Measurements from ENCODE around the gene ZNF423. TPM values are rescaled to one million over a fixed set of nuclear protein-coding genes. Genes with fewer than 3 reads are reported as not detected.
"Not testable (repeated sequence)": the region's sequence is repeated elsewhere in the genome, so short reads cannot be mapped to it uniquely, and the experiment has no call there.

Gene ZNF423
- total RNA-seq, 3 donors from 2014 or later (not counting 1 experiment from before 2014, with no cell fraction given) = not detected

DNA sequence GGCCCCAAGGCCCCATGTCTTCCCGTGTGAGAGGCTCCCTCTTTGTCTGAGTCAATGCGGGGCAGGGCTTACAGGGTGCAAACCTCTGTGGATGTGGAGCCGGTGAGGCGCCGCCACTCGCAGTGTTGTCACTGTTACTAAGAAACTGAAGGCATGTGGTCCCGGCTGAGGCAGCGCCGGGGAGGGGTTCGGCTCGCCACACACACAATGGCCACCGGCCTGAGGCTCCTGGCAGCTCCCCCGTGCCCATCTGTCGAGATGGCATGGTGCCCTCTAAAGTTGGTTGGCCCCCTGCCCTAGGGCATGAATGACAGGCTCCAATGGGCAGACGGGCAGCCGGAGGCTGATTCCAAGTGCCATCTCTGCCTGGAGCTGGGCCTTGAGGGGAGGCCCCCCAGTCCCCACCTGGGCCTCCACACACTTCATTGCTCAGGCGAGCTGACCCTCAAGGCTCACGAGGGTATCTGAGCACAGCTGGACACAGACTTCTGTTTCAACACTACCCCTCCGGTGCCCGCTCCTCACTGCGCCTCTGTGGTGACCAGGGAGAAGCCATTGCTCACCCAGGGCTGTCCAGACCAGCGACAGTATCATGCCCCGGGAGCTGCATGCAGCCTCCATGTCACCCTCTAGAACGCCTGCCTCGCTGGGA lies 345.1 kb downstream of the ZNF423 start:
- no peaks in the 10 kb centered on the region for H3K27me3 ChIP-seq (ENCODE audit: control insufficient read depth, insufficient read depth, low read length)
- intact Hi-C loops (cut with micrococcal nuclease) = no loop called here
- DNase-seq (no peak), ATAC-seq (no peak)
- H3K27ac ChIP-seq (ENCODE audit: low read length) = no peak overlapping the region
- no peaks in the 10 kb centered on the region for H3K9me3 ChIP-seq (ENCODE audit: control insufficient read depth, insufficient read depth, low read length)
- H3K4me1 ChIP-seq (ENCODE audit: control insufficient read depth, insufficient read depth, low read length) = no peaks in the 10 kb centered on the region
- no peak overlapping the region for H3K4me3 Mint-ChIP-seq
- H3K9me3 Mint-ChIP-seq = peaks cover 0 to 4% of the 10 kb centered on the region in 2 donors
- TF ChIP-seq, protein P1, sequence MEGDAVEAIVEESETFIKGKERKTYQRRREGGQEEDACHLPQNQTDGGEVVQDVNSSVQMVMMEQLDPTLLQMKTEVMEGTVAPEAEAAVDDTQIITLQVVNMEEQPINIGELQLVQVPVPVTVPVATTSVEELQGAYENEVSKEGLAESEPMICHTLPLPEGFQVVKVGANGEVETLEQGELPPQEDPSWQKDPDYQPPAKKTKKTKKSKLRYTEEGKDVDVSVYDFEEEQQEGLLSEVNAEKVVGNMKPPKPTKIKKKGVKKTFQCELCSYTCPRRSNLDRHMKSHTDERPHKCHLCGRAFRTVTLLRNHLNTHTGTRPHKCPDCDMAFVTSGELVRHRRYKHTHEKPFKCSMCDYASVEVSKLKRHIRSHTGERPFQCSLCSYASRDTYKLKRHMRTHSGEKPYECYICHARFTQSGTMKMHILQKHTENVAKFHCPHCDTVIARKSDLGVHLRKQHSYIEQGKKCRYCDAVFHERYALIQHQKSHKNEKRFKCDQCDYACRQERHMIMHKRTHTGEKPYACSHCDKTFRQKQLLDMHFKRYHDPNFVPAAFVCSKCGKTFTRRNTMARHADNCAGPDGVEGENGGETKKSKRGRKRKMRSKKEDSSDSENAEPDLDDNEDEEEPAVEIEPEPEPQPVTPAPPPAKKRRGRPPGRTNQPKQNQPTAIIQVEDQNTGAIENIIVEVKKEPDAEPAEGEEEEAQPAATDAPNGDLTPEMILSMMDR (IDR thresholded peaks at IDR 0.05) = no peak
- H3K4me1 Mint-ChIP-seq = no peaks in the 10 kb centered on the region
- H3K27ac Mint-ChIP-seq = no peak overlapping the region
- H3K4me3 ChIP-seq (ENCODE audit: low read length) = no peak overlapping the region
- no peaks in the 10 kb centered on the region for H3K36me3 ChIP-seq (ENCODE audit: control insufficient read depth, insufficient read depth, low read length)
- 82% methylated on average over 25 of the region's 25 CpGs for WGBS (ENCODE audit: insufficient coverage)
- no peaks in the 10 kb centered on the region for H3K36me3 Mint-ChIP-seq
- no peaks in the 10 kb centered on the region for H3K27me3 Mint-ChIP-seq (ENCODE audit: low read depth in 2 of 2)

DNA sequence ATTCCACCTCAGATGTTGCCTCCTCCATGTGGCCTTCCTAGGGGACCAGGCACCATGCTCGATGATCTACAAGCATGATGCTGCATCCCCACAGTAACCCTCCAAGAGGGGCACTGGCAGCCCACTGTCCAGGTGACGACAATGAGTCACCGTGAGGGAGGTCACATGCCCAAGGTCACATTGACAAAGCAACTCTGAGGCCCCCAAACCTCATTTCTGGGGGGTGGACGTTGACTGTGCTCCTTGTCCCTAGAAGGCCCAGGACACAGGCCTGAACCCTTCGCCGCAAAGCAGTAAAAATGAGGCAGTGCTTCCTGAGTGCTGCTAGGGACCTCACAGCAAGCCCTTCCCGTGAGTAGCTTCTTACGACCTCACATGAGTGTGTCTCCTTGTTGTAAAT lies 345.8 kb downstream of the ZNF423 start:
- no peak for DNase-seq
- intact Hi-C loops (cut with micrococcal nuclease) = no loop called here
- WGBS (ENCODE audit: insufficient coverage) = 89% methylated on average over 8 of the region's 8 CpGs

DNA sequence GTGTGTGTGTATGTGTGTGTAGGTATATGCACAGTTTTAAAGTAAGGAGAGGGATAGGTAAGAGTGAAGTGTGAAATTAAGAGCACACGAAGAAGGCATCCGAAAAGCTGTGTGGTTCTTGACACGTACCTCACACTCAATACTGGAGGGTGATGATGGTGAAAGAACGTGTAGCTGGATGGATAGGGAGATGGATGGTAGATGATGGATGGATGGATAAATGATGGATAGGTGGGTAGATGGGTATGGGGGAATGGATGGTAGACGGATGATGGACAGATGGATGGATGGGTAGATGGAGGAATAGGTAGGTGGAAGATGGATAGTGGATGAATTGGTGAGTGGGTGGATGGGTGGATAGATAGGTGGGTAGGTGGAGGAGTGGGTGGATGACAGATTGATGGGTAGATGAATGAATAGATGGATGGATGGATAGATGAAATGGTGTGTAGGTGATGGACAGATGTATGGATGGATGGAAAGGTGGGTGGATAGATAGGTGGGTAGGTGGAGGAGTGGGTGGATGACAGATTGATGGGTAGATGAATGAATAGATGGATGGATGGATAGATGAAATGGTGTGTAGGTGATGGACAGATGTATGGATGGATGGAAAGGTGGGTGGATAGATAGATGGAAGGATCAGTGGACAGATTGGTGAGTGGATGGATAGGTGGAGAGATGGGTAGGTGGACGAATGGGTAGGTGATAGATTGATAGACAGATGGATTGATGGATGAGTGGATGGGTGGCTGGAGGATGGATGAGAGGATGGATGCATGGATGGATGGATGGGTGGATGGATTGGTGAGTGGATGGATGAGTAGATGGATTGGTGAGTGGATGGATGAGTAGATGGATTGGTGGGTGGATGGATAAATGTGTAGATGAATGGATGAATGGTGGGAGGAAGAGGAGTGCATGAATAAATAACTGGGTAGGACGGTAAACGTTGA lies 349.6 kb downstream of the ZNF423 start:
- H3K4me1 ChIP-seq (ENCODE audit: control insufficient read depth, insufficient read depth, low read length) = peaks cover 19% of the 10 kb centered on the region
- H3K36me3 Mint-ChIP-seq; H3K27me3 Mint-ChIP-seq (ENCODE audit: low read depth in 2 of 2); H3K9me3 ChIP-seq (ENCODE audit: control insufficient read depth, insufficient read depth, low read length); H3K36me3 ChIP-seq (ENCODE audit: control insufficient read depth, insufficient read depth, low read length); H3K27ac ChIP-seq (ENCODE audit: low read length); H3K27ac Mint-ChIP-seq; H3K4me3 ChIP-seq (ENCODE audit: low read length); H3K9me3 Mint-ChIP-seq; ATAC-seq; DNase-seq; H3K4me3 Mint-ChIP-seq; H3K27me3 ChIP-seq (ENCODE audit: control insufficient read depth, insufficient read depth, low read length); intact Hi-C loops (cut with micrococcal nuclease): not testable (repeated sequence)
- H3K4me1 Mint-ChIP-seq = peaks cover 15 to 19% of the 10 kb centered on the region in 2 donors
- 67% methylated on average over 8 of the region's 8 CpGs for WGBS (ENCODE audit: insufficient coverage)

More for the DNA sequence above, 345.8 kb downstream of the ZNF423 start:
- Mint-ChIP-seq H3K4me3 (no peak overlapping the region), H3K4me1 (no peaks in the 10 kb centered on the region), H3K36me3 (no peaks in the 10 kb centered on the region), H3K27me3 (ENCODE audit: low read depth in 2 of 2) (no peaks in the 10 kb centered on the region), H3K9me3 (peaks cover 0 to 4% of the 10 kb centered on the region in 2 donors), H3K27ac (no peak overlapping the region)
- Histone ChIP-seq H3K27ac (ENCODE audit: low read length) (no peak overlapping the region), H3K4me3 (ENCODE audit: low read length) (no peak overlapping the region), H3K36me3 (ENCODE audit: control insufficient read depth, insufficient read depth, low read length) (no peaks in the 10 kb centered on the region), H3K9me3 (ENCODE audit: control insufficient read depth, insufficient read depth, low read length) (no peaks in the 10 kb centered on the region), H3K4me1 (ENCODE audit: control insufficient read depth, insufficient read depth, low read length) (no peaks in the 10 kb centered on the region), H3K27me3 (ENCODE audit: control insufficient read depth, insufficient read depth, low read length) (no peaks in the 10 kb centered on the region)
- ATAC-seq = no peak
- TF ChIP-seq, protein P1 (IDR thresholded peaks at IDR 0.05) = no peak

DNA sequence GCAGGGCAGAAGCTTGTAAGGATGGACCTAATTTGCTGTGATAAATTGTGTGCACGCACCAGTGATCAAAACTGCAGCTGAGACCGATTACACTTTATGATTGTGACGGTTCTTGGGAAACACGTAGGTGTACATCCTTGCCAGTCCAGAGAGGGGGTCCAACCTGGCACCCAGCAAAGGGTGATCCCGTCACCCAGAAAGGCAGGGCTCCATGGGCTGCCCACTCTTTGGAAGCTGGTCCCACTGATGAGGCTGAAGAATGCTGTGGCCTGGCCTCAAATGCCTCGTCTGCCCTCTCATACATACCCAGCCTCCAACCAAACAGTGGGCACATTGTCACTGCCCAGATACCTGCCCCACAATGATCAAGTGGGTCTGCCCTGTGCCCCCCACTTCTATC lies 350.4 kb downstream of the ZNF423 start:
- TF ChIP-seq, protein P1 (IDR thresholded peaks at IDR 0.05) = no peak
- no peak overlapping the region for H3K27ac Mint-ChIP-seq

More for the DNA sequence above, 350.4 kb downstream of the ZNF423 start:
- Histone ChIP-seq H3K9me3 (ENCODE audit: control insufficient read depth, insufficient read depth, low read length) (no peaks in the 10 kb centered on the region), H3K27ac (ENCODE audit: low read length) (no peak overlapping the region), H3K4me3 (ENCODE audit: low read length) (no peak overlapping the region), H3K27me3 (ENCODE audit: control insufficient read depth, insufficient read depth, low read length) (peaks cover 2% of the 10 kb centered on the region), H3K36me3 (ENCODE audit: control insufficient read depth, insufficient read depth, low read length) (no peaks in the 10 kb centered on the region), H3K4me1 (ENCODE audit: control insufficient read depth, insufficient read depth, low read length) (peaks cover 19% of the 10 kb centered on the region)
- intact Hi-C loops (cut with micrococcal nuclease) = no loop called here
- WGBS (ENCODE audit: insufficient coverage) = 80% methylated on average over 6 of the region's 6 CpGs
- H3K36me3 Mint-ChIP-seq = no peaks in the 10 kb centered on the region
- peaks cover 15 to 19% of the 10 kb centered on the region in 2 donors for H3K4me1 Mint-ChIP-seq
- no peak overlapping the region for H3K4me3 Mint-ChIP-seq
- DNase-seq = no peak
- peaks cover 0 to 4% of the 10 kb centered on the region in 2 donors for H3K9me3 Mint-ChIP-seq
- H3K27me3 Mint-ChIP-seq (ENCODE audit: low read depth in 2 of 2) = no peaks in the 10 kb centered on the region
- ATAC-seq = no peak
